ENCODE results near the gene UROS. TPM values are rescaled to one million over a fixed set of nuclear protein-coding genes. Genes with fewer than 3 reads are reported as not detected.

Gene UROS
- total RNA-seq, 2 donors from 2014 or later: 31.6 to 35.4 TPM

DNA sequence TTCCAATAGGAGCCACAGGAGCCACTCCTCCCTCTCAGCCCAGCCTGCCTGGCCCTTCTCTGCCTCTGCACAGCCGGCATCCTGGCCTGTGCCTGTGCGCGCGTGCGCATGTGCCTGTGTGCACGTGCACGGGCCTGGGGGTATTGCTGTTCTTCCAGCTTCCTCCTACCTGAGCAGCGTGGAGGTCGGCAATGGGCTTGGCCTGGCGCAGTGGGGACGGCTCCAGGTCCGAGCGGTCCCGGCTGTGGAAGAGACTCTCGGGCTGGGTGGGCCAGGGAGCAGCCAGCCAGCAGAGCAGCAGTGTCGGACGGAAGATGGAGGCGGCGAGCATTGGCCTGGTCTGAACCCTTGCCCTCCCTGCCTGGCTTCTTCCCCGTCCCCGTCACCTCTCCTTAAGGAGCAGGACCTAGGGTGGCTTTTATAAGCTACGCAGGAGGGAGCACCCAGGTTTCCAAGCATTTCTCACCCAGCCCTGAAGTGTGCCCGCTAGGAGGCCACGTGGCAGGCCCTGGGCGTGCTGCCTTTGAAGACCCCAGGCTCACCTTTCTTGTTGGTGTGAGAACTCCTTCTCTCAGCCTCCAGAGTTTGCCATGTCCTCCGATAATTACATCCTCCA lies 47.5 kb downstream of the UROS start, which contains the start of gene MMP21:
TSS of gene MMP21 (minus strand) at position 331 of the 616 bp plus-strand sequence. CDS start at position 331, 0 bp downstream.
- Mint-ChIP-seq H3K4me3 (no peak within 1 kb of the TSS), H3K4me1 (ENCODE audit: low read depth) (no peaks in the 10 kb centered on the region), H3K27ac (no peak within 1 kb of the TSS), H3K36me3 (ENCODE audit: insufficient read depth in 2 of 2) (no peaks in the 10 kb centered on the region), H3K27me3 (ENCODE audit: low read depth) (peaks cover 15% of the 10 kb centered on the region), H3K9me3 (no peaks in the 10 kb centered on the region)
- no peak for ATAC-seq (replicated peaks in 1 of 2)
- no peak for DNase-seq

GRCh38 chr10:125774581-125775191 lies 48.4 kb downstream of the UROS start:
- Mint-ChIP-seq H3K36me3 (ENCODE audit: insufficient read depth in 2 of 2) (no peaks in the 10 kb centered on the region), H3K4me3 (no peak overlapping the region), H3K9me3 (no peaks in the 10 kb centered on the region), H3K27ac (no peak overlapping the region), H3K4me1 (ENCODE audit: low read depth) (no peaks in the 10 kb centered on the region), H3K27me3 (ENCODE audit: low read depth) (peaks cover 15% of the 10 kb centered on the region)
- DNase-seq: no peak
- peak in 1 of 2 donors; percentile 11 for ATAC-seq (replicated peaks in 1 of 2)

GRCh38 chr10:125773687-125774543 lies 49.1 kb downstream of the UROS start:
- H3K27me3 Mint-ChIP-seq (ENCODE audit: low read depth): peaks cover 15% of the 10 kb centered on the region
- no peak overlapping the region for H3K27ac Mint-ChIP-seq
- DNase-seq (no peak), ATAC-seq (replicated peaks in 1 of 2) (no peak)
- H3K4me1 Mint-ChIP-seq (ENCODE audit: low read depth): no peaks in the 10 kb centered on the region
- H3K36me3 Mint-ChIP-seq (ENCODE audit: insufficient read depth in 2 of 2): peaks cover 0 to 1% of the 10 kb centered on the region in 2 donors
- H3K9me3 Mint-ChIP-seq: no peaks in the 10 kb centered on the region
- no peak overlapping the region for H3K4me3 Mint-ChIP-seq

- ATAC-seq (replicated peaks in 1 of 2) (no peak), DNase-seq (no peak)
- Mint-ChIP-seq H3K4me1 (ENCODE audit: low read depth) (no peaks in the 10 kb centered on the region), H3K36me3 (ENCODE audit: insufficient read depth in 2 of 2) (peaks cover 0 to 1% of the 10 kb centered on the region in 2 donors), H3K4me3 (no peak overlapping the region), H3K9me3 (no peaks in the 10 kb centered on the region), H3K27me3 (ENCODE audit: low read depth) (peaks cover 13% of the 10 kb centered on the region), H3K27ac (no peak overlapping the region)
Measured at GRCh38 chr10:125772864-125773180, 50.2 kb downstream of the UROS start.

GRCh38 chr10:125772112-125772863 lies 50.8 kb downstream of the UROS start:
- Mint-ChIP-seq H3K27ac (no peak overlapping the region), H3K36me3 (ENCODE audit: insufficient read depth in 2 of 2) (peaks cover 0 to 1% of the 10 kb centered on the region in 2 donors), H3K27me3 (ENCODE audit: low read depth) (peaks cover 8% of the 10 kb centered on the region), H3K4me1 (ENCODE audit: low read depth) (no peaks in the 10 kb centered on the region), H3K9me3 (no peaks in the 10 kb centered on the region), H3K4me3 (no peak overlapping the region)
- no peak for DNase-seq
- ATAC-seq (replicated peaks in 1 of 2): no peak

DNA sequence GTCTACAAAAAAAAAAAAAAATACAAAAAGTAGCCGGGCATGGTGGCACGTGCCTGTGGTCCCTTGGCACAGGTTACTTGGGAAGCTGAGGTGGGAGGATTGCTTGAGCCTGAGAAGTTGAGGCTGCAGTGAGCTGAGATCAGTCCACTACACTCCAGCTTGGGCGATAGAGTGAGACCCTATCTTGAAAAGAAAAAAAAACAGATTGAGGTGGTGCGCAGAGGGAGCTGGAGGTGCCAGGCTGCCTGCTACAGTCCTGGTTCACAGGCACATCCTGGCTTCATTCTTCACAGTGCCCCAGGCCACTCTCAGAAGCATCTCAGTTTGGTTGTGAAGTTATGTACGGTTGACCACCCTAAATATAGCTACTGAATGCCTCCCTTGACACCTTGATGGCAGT lies 52.2 kb downstream of the UROS start:
- peaks cover 0 to 6% of the 10 kb centered on the region in 2 donors for H3K36me3 Mint-ChIP-seq (ENCODE audit: insufficient read depth in 2 of 2)
- no peak for ATAC-seq (replicated peaks in 1 of 2)
- H3K4me3 Mint-ChIP-seq: no peak overlapping the region
- no peak overlapping the region for H3K27ac Mint-ChIP-seq
- peaks cover 7% of the 10 kb centered on the region for H3K27me3 Mint-ChIP-seq (ENCODE audit: low read depth)
- no peak for DNase-seq
- H3K9me3 Mint-ChIP-seq: no peaks in the 10 kb centered on the region
- H3K4me1 Mint-ChIP-seq (ENCODE audit: low read depth): no peaks in the 10 kb centered on the region

- ATAC-seq (replicated peaks in 1 of 2) (no peak), DNase-seq (no peak)
- Mint-ChIP-seq H3K36me3 (ENCODE audit: insufficient read depth in 2 of 2) (peaks cover under 1 to 14% of the 10 kb centered on the region in 2 donors), H3K27ac (no peak overlapping the region), H3K9me3 (no peaks in the 10 kb centered on the region), H3K4me1 (ENCODE audit: low read depth) (no peaks in the 10 kb centered on the region), H3K4me3 (no peak overlapping the region), H3K27me3 (ENCODE audit: low read depth) (peaks cover 2% of the 10 kb centered on the region)
Measured at GRCh38 chr10:125769175-125769574, 53.9 kb downstream of the UROS start.

DNA sequence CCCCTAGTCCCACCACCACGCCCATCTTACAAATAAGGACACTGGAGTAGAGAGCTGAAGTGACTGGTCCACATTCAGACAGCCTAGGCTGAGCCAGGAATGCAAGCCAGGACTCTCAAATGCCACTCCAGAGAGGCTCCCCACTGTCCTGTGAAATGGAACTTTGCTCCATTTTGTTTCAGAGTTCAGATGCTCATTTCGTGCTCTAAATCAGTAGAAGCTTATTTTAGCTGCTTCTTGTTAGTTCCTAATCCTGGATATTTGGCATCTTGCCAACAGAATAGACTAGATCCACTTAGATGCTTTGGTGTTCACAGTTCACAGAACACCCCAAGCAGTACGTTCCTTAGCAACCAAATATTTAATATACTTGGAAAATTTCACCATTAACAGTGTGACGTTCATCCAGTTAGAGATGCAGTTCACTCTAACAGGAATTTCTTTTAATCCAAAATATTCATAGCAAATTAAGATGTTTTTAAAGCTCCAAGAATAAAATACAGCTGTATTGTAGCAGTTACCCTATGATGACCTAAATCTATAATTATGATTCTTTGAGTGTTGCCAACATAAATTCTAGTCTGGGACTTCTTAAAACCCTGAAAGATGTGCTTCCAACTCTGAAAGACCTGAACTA lies 54.7 kb downstream of the UROS start:
- Mint-ChIP-seq H3K4me1 (ENCODE audit: low read depth) (no peaks in the 10 kb centered on the region), H3K9me3 (no peaks in the 10 kb centered on the region), H3K36me3 (ENCODE audit: insufficient read depth in 2 of 2) (peaks cover 2 to 17% of the 10 kb centered on the region in 2 donors), H3K27ac (no peak overlapping the region), H3K27me3 (ENCODE audit: low read depth) (no peaks in the 10 kb centered on the region), H3K4me3 (no peak overlapping the region)
- DNase-seq: no peak
- no peak for ATAC-seq (replicated peaks in 1 of 2)

GRCh38 chr10:125766511-125766910 lies 56.5 kb downstream of the UROS start:
- Mint-ChIP-seq H3K4me3 (no peak overlapping the region), H3K4me1 (ENCODE audit: low read depth) (no peaks in the 10 kb centered on the region), H3K27me3 (ENCODE audit: low read depth) (no peaks in the 10 kb centered on the region), H3K36me3 (ENCODE audit: insufficient read depth in 2 of 2) (peaks cover 5 to 29% of the 10 kb centered on the region in 2 donors), H3K9me3 (no peaks in the 10 kb centered on the region), H3K27ac (no peak overlapping the region)
- DNase-seq (no peak), ATAC-seq (replicated peaks in 1 of 2) (no peak)

DNA sequence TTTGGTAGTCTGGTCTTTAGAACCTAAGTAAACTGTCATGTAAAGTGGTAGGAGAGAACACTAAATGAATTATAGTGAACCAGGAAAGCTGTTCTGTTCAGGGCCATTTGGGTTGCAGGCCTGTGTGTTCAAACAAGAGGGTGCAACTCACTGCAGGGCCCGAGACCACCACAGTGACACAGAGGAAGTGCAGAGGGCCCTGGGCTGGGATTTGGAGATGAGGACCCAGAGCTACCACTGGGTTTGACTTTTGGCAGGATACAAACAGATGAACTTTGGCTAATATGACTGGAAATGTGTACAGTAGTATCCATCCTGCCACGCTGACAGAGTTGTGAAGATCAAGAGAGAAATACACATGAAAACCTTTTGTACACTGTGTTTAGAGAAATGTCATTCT lies 57.2 kb downstream of the UROS start:
- ATAC-seq (replicated peaks in 1 of 2) (no peak), DNase-seq (no peak)
- H3K27me3 Mint-ChIP-seq (ENCODE audit: low read depth): no peaks in the 10 kb centered on the region
- no peaks in the 10 kb centered on the region for H3K9me3 Mint-ChIP-seq
- no peaks in the 10 kb centered on the region for H3K4me1 Mint-ChIP-seq (ENCODE audit: low read depth)
- peaks cover 5 to 34% of the 10 kb centered on the region in 2 donors for H3K36me3 Mint-ChIP-seq (ENCODE audit: insufficient read depth in 2 of 2)
- no peak overlapping the region for H3K27ac Mint-ChIP-seq
- no peak overlapping the region for H3K4me3 Mint-ChIP-seq

- Mint-ChIP-seq H3K4me1 (ENCODE audit: low read depth) (no peaks in the 10 kb centered on the region), H3K27me3 (ENCODE audit: low read depth) (no peaks in the 10 kb centered on the region), H3K4me3 (no peak overlapping the region), H3K36me3 (ENCODE audit: insufficient read depth in 2 of 2) (peaks cover 9 to 39% of the 10 kb centered on the region in 2 donors), H3K9me3 (no peaks in the 10 kb centered on the region), H3K27ac (no peak overlapping the region)
- DNase-seq (no peak), ATAC-seq (replicated peaks in 1 of 2) (no peak)
Measured at GRCh38 chr10:125762692-125763648, 60.1 kb downstream of the UROS start.

GRCh38 chr10:125761961-125762360 lies 61.1 kb downstream of the UROS start:
- no peak for ATAC-seq (replicated peaks in 1 of 2)
- H3K4me3 Mint-ChIP-seq: no peak overlapping the region
- no peak for DNase-seq
- no peaks in the 10 kb centered on the region for H3K4me1 Mint-ChIP-seq (ENCODE audit: low read depth)
- no peaks in the 10 kb centered on the region for H3K9me3 Mint-ChIP-seq
- peaks cover 11 to 46% of the 10 kb centered on the region in 2 donors for H3K36me3 Mint-ChIP-seq (ENCODE audit: insufficient read depth in 2 of 2)
- H3K27me3 Mint-ChIP-seq (ENCODE audit: low read depth): no peaks in the 10 kb centered on the region
- no peak overlapping the region for H3K27ac Mint-ChIP-seq
